ENCODE results near the gene MAGI2.

MAGI2 gene

GRCh38 chr7:78406531-78406930 is 1046.9 kb downstream of the MAGI2 start:
- Histone ChIP-seq H3K36me3 (ENCODE audit: insufficient read depth, low read length) (no peaks in the 10 kb centered on the region), H3K79me2 (ENCODE audit: insufficient read depth, low read length) (no peaks in the 10 kb centered on the region), H3K9ac (ENCODE audit: low read depth, low read length, poor library complexity, severe bottlenecking) (no peak overlapping the region), H4K20me1 (ENCODE audit: insufficient read depth, low read length, poor library complexity, severe bottlenecking) (no peaks in the 10 kb centered on the region), H3K9me2 (replicated peaks; ENCODE audit: low read depth, low read length) (no peaks in the 10 kb centered on the region), H3F3A (ENCODE audit: low read depth) (no peaks in the 10 kb centered on the region), H3K9me3 (ENCODE audit: insufficient read depth, low read depth, low read length) (no peaks in the 10 kb centered on the region), H2AFZ (ENCODE audit: low read length) (no peak overlapping the region), H3K4me1 (ENCODE audit: insufficient read depth, low read length, poor library complexity, severe bottlenecking) (no peaks in the 10 kb centered on the region), H3K4me2 (ENCODE audit: low read depth, low read length, poor library complexity, severe bottlenecking) (no peak overlapping the region), H3K27me3 (ENCODE audit: insufficient read depth, low read length, poor library complexity, severe bottlenecking) (no peaks in the 10 kb centered on the region), H3K4me3 (ENCODE audit: low read length, poor library complexity, severe bottlenecking) (no peak overlapping the region)
- no peak for TF ChIP-seq CTCF (conservative IDR thresholded peaks at IDR 0.05; ENCODE audit: low read length)
- no peak for TF ChIP-seq EZH2phosphoT487 (IDR thresholded peaks at IDR 0.05; ENCODE audit: borderline replicate concordance)

GRCh38 chr7:78402096-78402495 is 1051.4 kb downstream of the MAGI2 start:
- Histone ChIP-seq H3K4me1 (ENCODE audit: insufficient read depth, low read length, poor library complexity, severe bottlenecking) (no peaks in the 10 kb centered on the region), H3K27me3 (ENCODE audit: insufficient read depth, low read length, poor library complexity, severe bottlenecking) (no peaks in the 10 kb centered on the region), H2AFZ (ENCODE audit: low read length) (no peak overlapping the region), H3K9ac (ENCODE audit: low read depth, low read length, poor library complexity, severe bottlenecking) (no peak overlapping the region), H3K9me2 (replicated peaks; ENCODE audit: low read depth, low read length) (no peaks in the 10 kb centered on the region), H4K20me1 (ENCODE audit: insufficient read depth, low read length, poor library complexity, severe bottlenecking) (no peaks in the 10 kb centered on the region), H3K36me3 (ENCODE audit: insufficient read depth, low read length) (no peaks in the 10 kb centered on the region), H3K79me2 (ENCODE audit: insufficient read depth, low read length) (no peaks in the 10 kb centered on the region), H3F3A (ENCODE audit: low read depth) (no peaks in the 10 kb centered on the region), H3K4me3 (ENCODE audit: low read length, poor library complexity, severe bottlenecking) (no peak overlapping the region), H3K4me2 (ENCODE audit: low read depth, low read length, poor library complexity, severe bottlenecking) (no peak overlapping the region), H3K9me3 (ENCODE audit: insufficient read depth, low read depth, low read length) (no peaks in the 10 kb centered on the region)
- TF ChIP-seq CTCF (conservative IDR thresholded peaks at IDR 0.05; ENCODE audit: low read length) (no peak), EZH2phosphoT487 (IDR thresholded peaks at IDR 0.05; ENCODE audit: borderline replicate concordance) (no peak)

- Histone ChIP-seq H3K9me2 (replicated peaks; ENCODE audit: low read depth, low read length) (no peaks in the 10 kb centered on the region), H3K4me1 (ENCODE audit: insufficient read depth, low read length, poor library complexity, severe bottlenecking) (no peaks in the 10 kb centered on the region), H3K36me3 (ENCODE audit: insufficient read depth, low read length) (no peaks in the 10 kb centered on the region), H4K20me1 (ENCODE audit: insufficient read depth, low read length, poor library complexity, severe bottlenecking) (no peaks in the 10 kb centered on the region), H3K79me2 (ENCODE audit: insufficient read depth, low read length) (no peaks in the 10 kb centered on the region), H3K4me2 (ENCODE audit: low read depth, low read length, poor library complexity, severe bottlenecking) (no peak overlapping the region), H3K4me3 (ENCODE audit: low read length, poor library complexity, severe bottlenecking) (no peak overlapping the region), H3K9ac (ENCODE audit: low read depth, low read length, poor library complexity, severe bottlenecking) (no peak overlapping the region), H3F3A (ENCODE audit: low read depth) (no peaks in the 10 kb centered on the region), H2AFZ (ENCODE audit: low read length) (no peak overlapping the region), H3K27me3 (ENCODE audit: insufficient read depth, low read length, poor library complexity, severe bottlenecking) (no peaks in the 10 kb centered on the region), H3K9me3 (ENCODE audit: insufficient read depth, low read depth, low read length) (no peaks in the 10 kb centered on the region)
- TF ChIP-seq CTCF (conservative IDR thresholded peaks at IDR 0.05; ENCODE audit: low read length) (no peak), EZH2phosphoT487 (IDR thresholded peaks at IDR 0.05; ENCODE audit: borderline replicate concordance) (no peak)
These were observed 1053.4 kb downstream of the MAGI2 start for GRCh38 chr7:78400038-78400437.

Data from Loucy (cell line).